ENCODE results near the gene PAQR3.

PAQR3 gene

GRCh38 chr4:78930016-78930629 is 9.1 kb downstream of the PAQR3 start:
- Histone ChIP-seq H3K4ac (ENCODE audit: low read depth in 1 of 2, low read length in 2 of 2) (no peak overlapping the region), H3K23ac (ENCODE audit: low read length in 2 of 2) (no peak overlapping the region), H3K79me1 (replicated peaks; ENCODE audit: low read length, poor library complexity, severe bottlenecking) (peaks cover 6% of the 10 kb centered on the region), H2AK5ac (ENCODE audit: low read length, severe bottlenecking) (no peak overlapping the region), H3K18ac (ENCODE audit: low read depth in 1 of 2, low read length in 2 of 2) (no peak overlapping the region), H3K36me3 (ENCODE audit: control insufficient read depth in 1 of 2, insufficient read depth in 2 of 2, low read depth in 1 of 2, low read length in 2 of 2) (peaks cover 4 to 72% of the 10 kb centered on the region in 2 experiments), H2AFZ (ENCODE audit: low read depth, low read length) (no peak overlapping the region), H4K91ac (ENCODE audit: low read length) (no peak overlapping the region), H3K9me3 (ENCODE audit: control insufficient read depth, low read length) (no peaks in the 10 kb centered on the region), H2BK5ac (ENCODE audit: low read depth, low read length, poor library complexity, severe bottlenecking) (no peak overlapping the region), H3K4me2 (ENCODE audit: low read length, poor library complexity, severe bottlenecking) (no peak overlapping the region), H3K27ac (ENCODE audit: low read length, poor library complexity, severe bottlenecking) (no peak overlapping the region), H3K27me3 (ENCODE audit: control insufficient read depth in 1 of 2, insufficient read depth in 1 of 2, low read length in 2 of 2) (no peaks in the 10 kb centered on the region), H3K4me1 (ENCODE audit: control insufficient read depth, insufficient read depth, low read depth, low read length) (no peaks in the 10 kb centered on the region), H3K14ac (ENCODE audit: low read length in 2 of 2) (no peak overlapping the region), H3K9ac (ENCODE audit: low read length) (no peak overlapping the region), H2BK15ac (ENCODE audit: low read depth, poor library complexity, severe bottlenecking) (no peak overlapping the region), H3K4me3 (ENCODE audit: insufficient read depth in 1 of 2, low read depth in 1 of 2, low read length in 2 of 2) (no peak overlapping the region), H4K8ac (ENCODE audit: low read length) (no peak overlapping the region), H2BK12ac (ENCODE audit: low read length in 2 of 2) (no peak overlapping the region), H2BK120ac (ENCODE audit: low read depth, low read length) (no peak overlapping the region)
- no peak for DNase-seq
- 93% methylated on average over 5 of the region's 6 CpGs for WGBS

- WGBS = 94% methylated on average over 9 of the region's 9 CpGs
- Histone ChIP-seq H2BK120ac (ENCODE audit: low read depth, low read length) (no peak overlapping the region), H3K4me1 (ENCODE audit: control insufficient read depth, insufficient read depth, low read depth, low read length) (no peaks in the 10 kb centered on the region), H3K27me3 (ENCODE audit: control insufficient read depth in 1 of 2, insufficient read depth in 1 of 2, low read length in 2 of 2) (no peaks in the 10 kb centered on the region), H3K4me3 (ENCODE audit: insufficient read depth in 1 of 2, low read depth in 1 of 2, low read length in 2 of 2) (no peak overlapping the region), H3K14ac (ENCODE audit: low read length in 2 of 2) (no peak overlapping the region), H3K36me3 (ENCODE audit: control insufficient read depth in 1 of 2, insufficient read depth in 2 of 2, low read depth in 1 of 2, low read length in 2 of 2) (peaks cover 4 to 78% of the 10 kb centered on the region in 2 experiments), H3K4ac (ENCODE audit: low read depth in 1 of 2, low read length in 2 of 2) (no peak overlapping the region), H2BK12ac (ENCODE audit: low read length in 2 of 2) (no peak overlapping the region), H3K79me1 (replicated peaks; ENCODE audit: low read length, poor library complexity, severe bottlenecking) (peaks cover 6% of the 10 kb centered on the region), H4K8ac (ENCODE audit: low read length) (no peak overlapping the region), H3K27ac (ENCODE audit: low read length, poor library complexity, severe bottlenecking) (no peak overlapping the region), H3K18ac (ENCODE audit: low read depth in 1 of 2, low read length in 2 of 2) (no peak overlapping the region), H3K9me3 (ENCODE audit: control insufficient read depth, low read length) (no peaks in the 10 kb centered on the region), H3K23ac (ENCODE audit: low read length in 2 of 2) (no peak overlapping the region), H4K91ac (ENCODE audit: low read length) (no peak overlapping the region), H2BK5ac (ENCODE audit: low read depth, low read length, poor library complexity, severe bottlenecking) (no peak overlapping the region), H2AFZ (ENCODE audit: low read depth, low read length) (no peak overlapping the region), H2BK15ac (ENCODE audit: low read depth, poor library complexity, severe bottlenecking) (no peak overlapping the region), H3K4me2 (ENCODE audit: low read length, poor library complexity, severe bottlenecking) (no peak overlapping the region), H3K9ac (ENCODE audit: low read length) (no peak overlapping the region), H2AK5ac (ENCODE audit: low read length, severe bottlenecking) (no peak overlapping the region)
- no peak for DNase-seq
Measured at GRCh38 chr4:78928835-78929234, 10.4 kb downstream of the PAQR3 start.

- Histone ChIP-seq H2BK15ac (ENCODE audit: low read depth, poor library complexity, severe bottlenecking) (no peak overlapping the region), H3K27me3 (ENCODE audit: control insufficient read depth in 1 of 2, insufficient read depth in 1 of 2, low read length in 2 of 2) (no peaks in the 10 kb centered on the region), H4K91ac (ENCODE audit: low read length) (no peak overlapping the region), H3K9me3 (ENCODE audit: control insufficient read depth, low read length) (no peaks in the 10 kb centered on the region), H3K79me1 (replicated peaks; ENCODE audit: low read length, poor library complexity, severe bottlenecking) (peaks cover 4% of the 10 kb centered on the region), H3K23ac (ENCODE audit: low read length in 2 of 2) (no peak overlapping the region), H3K9ac (ENCODE audit: low read length) (no peak overlapping the region), H3K4ac (ENCODE audit: low read depth in 1 of 2, low read length in 2 of 2) (no peak overlapping the region), H2AFZ (ENCODE audit: low read depth, low read length) (no peak overlapping the region), H3K36me3 (ENCODE audit: control insufficient read depth in 1 of 2, insufficient read depth in 2 of 2, low read depth in 1 of 2, low read length in 2 of 2) (peaks cover 4 to 77% of the 10 kb centered on the region in 2 experiments), H3K4me3 (ENCODE audit: insufficient read depth in 1 of 2, low read depth in 1 of 2, low read length in 2 of 2) (no peak overlapping the region), H3K27ac (ENCODE audit: low read length, poor library complexity, severe bottlenecking) (no peak overlapping the region), H3K4me1 (ENCODE audit: control insufficient read depth, insufficient read depth, low read depth, low read length) (no peaks in the 10 kb centered on the region), H2AK5ac (ENCODE audit: low read length, severe bottlenecking) (no peak overlapping the region), H2BK120ac (ENCODE audit: low read depth, low read length) (no peak overlapping the region), H2BK5ac (ENCODE audit: low read depth, low read length, poor library complexity, severe bottlenecking) (no peak overlapping the region), H2BK12ac (ENCODE audit: low read length in 2 of 2) (no peak overlapping the region), H3K18ac (ENCODE audit: low read depth in 1 of 2, low read length in 2 of 2) (no peak overlapping the region), H3K4me2 (ENCODE audit: low read length, poor library complexity, severe bottlenecking) (no peak overlapping the region), H3K14ac (ENCODE audit: low read length in 2 of 2) (no peak overlapping the region), H4K8ac (ENCODE audit: low read length) (no peak overlapping the region)
- WGBS = 94% methylated on average over 1 of the region's 1 CpG
- no peak for DNase-seq
Measured at GRCh38 chr4:78926826-78927225, 12.4 kb downstream of the PAQR3 start.

- Histone ChIP-seq H4K91ac (ENCODE audit: low read length) (no peak overlapping the region), H3K4me3 (ENCODE audit: insufficient read depth in 1 of 2, low read depth in 1 of 2, low read length in 2 of 2) (no peak overlapping the region), H3K9ac (ENCODE audit: low read length) (no peak overlapping the region), H3K4me1 (ENCODE audit: control insufficient read depth, insufficient read depth, low read depth, low read length) (no peaks in the 10 kb centered on the region), H3K9me3 (ENCODE audit: control insufficient read depth, low read length) (no peaks in the 10 kb centered on the region), H3K36me3 (ENCODE audit: control insufficient read depth in 1 of 2, insufficient read depth in 2 of 2, low read depth in 1 of 2, low read length in 2 of 2) (peaks cover under 1 to 85% of the 10 kb centered on the region in 2 experiments), H2BK5ac (ENCODE audit: low read depth, low read length, poor library complexity, severe bottlenecking) (no peak overlapping the region), H3K18ac (ENCODE audit: low read depth in 1 of 2, low read length in 2 of 2) (no peak overlapping the region), H4K8ac (ENCODE audit: low read length) (no peak overlapping the region), H2BK15ac (ENCODE audit: low read depth, poor library complexity, severe bottlenecking) (no peak overlapping the region), H2BK120ac (ENCODE audit: low read depth, low read length) (no peak overlapping the region), H3K79me1 (replicated peaks; ENCODE audit: low read length, poor library complexity, severe bottlenecking) (no peaks in the 10 kb centered on the region), H2BK12ac (ENCODE audit: low read length in 2 of 2) (no peak overlapping the region), H3K27me3 (ENCODE audit: control insufficient read depth in 1 of 2, insufficient read depth in 1 of 2, low read length in 2 of 2) (no peaks in the 10 kb centered on the region), H3K4me2 (ENCODE audit: low read length, poor library complexity, severe bottlenecking) (no peak overlapping the region), H3K27ac (ENCODE audit: low read length, poor library complexity, severe bottlenecking) (no peak overlapping the region), H3K14ac (ENCODE audit: low read length in 2 of 2) (no peak overlapping the region), H3K4ac (ENCODE audit: low read depth in 1 of 2, low read length in 2 of 2) (no peak overlapping the region), H3K23ac (ENCODE audit: low read length in 2 of 2) (no peak overlapping the region), H2AK5ac (ENCODE audit: low read length, severe bottlenecking) (no peak overlapping the region), H2AFZ (ENCODE audit: low read depth, low read length) (no peak overlapping the region)
- 71% methylated on average over 1 of the region's 4 CpGs for WGBS
- DNase-seq = peak; percentile 12
Measured at GRCh38 chr4:78923464-78924312, 15.6 kb downstream of the PAQR3 start.

Measured in mesenchymal stem cell (in vitro differentiated cells and primary cell).